OCI-LY1 (cell line): ENCODE results near the gene MARCHF5.

Experiments used
- EZH2 ChIP-seq: fragments of 200-600 bp; sonication (generic), shearing (Covaris generic); IDR thresholded peaks from 2 replicates; pipeline ENCODE4 v1.8.0; 2017; ENCODE audit warnings: borderline replicate concordance, mixed run types, mild to moderate bottlenecking, antibody characterized with exemption, low read length, moderate library complexity, mixed read lengths
- TF ChIP-seq, protein P1 (sequence below): fragments of 200-600 bp; sonication (generic), shearing (Covaris generic); IDR thresholded peaks from 2 replicates; pipeline ENCODE4 v1.5.1; 2017; ENCODE audit warnings: mild to moderate bottlenecking, antibody characterized with exemption, low read length, moderate library complexity, mixed read lengths

DNA sequence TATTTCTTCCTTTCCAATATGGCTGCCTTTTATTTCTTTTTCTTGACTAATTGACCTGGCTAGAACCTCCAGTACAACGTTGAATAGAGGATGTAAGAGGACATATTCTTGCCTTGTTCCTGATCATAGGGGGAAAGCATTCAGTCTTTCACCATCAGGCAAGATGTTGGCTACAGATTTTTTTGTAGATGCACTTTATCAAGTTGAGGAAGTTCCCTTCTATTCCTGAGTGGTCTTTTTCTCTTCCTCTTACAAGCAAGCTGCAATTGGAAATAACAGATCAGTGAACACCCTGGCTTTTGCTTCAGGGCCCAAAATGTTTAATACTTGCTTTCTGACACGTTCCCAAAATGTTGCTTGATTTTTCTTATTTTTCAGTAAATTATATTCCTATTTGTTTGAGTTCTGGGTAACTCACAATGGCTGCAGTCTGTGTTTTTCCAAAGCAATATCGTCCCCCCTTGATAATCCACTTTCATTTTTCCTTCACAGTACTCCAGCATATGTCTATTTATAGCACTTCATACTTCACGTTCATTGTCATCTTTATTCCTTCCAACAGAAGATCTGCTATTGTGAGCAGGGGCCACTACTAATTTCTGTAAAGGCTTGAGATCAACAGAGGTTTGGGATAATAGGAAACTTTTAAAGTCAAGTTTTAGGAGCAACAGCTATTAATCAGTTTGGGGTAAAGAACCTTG lies 11.8 kb upstream of the MARCHF5 start:
- TF ChIP-seq, protein P1, sequence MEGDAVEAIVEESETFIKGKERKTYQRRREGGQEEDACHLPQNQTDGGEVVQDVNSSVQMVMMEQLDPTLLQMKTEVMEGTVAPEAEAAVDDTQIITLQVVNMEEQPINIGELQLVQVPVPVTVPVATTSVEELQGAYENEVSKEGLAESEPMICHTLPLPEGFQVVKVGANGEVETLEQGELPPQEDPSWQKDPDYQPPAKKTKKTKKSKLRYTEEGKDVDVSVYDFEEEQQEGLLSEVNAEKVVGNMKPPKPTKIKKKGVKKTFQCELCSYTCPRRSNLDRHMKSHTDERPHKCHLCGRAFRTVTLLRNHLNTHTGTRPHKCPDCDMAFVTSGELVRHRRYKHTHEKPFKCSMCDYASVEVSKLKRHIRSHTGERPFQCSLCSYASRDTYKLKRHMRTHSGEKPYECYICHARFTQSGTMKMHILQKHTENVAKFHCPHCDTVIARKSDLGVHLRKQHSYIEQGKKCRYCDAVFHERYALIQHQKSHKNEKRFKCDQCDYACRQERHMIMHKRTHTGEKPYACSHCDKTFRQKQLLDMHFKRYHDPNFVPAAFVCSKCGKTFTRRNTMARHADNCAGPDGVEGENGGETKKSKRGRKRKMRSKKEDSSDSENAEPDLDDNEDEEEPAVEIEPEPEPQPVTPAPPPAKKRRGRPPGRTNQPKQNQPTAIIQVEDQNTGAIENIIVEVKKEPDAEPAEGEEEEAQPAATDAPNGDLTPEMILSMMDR: no peak
- no peak for TF ChIP-seq EZH2
